ENCODE results near the gene DNAJC4. TPM values are rescaled to one million over a fixed set of nuclear protein-coding genes. Genes with fewer than 3 reads are reported as not detected.

The DNAJC4 gene
- total RNA-seq, 6 experiments from 2014 or later, result 14.6 to 27.6 (median 21.4) TPM

- TF ChIP-seq POLR2A (IDR thresholded peaks at IDR 0.05) (peak; percentile 50), CTCF (IDR thresholded peaks at IDR 0.05) (peak in 1 of 4 donors; percentile 21)
- peak overlapping the region; percentile 81 to 94 (median 92) for H3K4me3 ChIP-seq
- no peaks in the 10 kb centered on the region for H3K36me3 ChIP-seq
- H3K9me3 ChIP-seq, result no peaks in the 10 kb centered on the region
- H3K27ac ChIP-seq, result peak overlapping the region; percentile 91 to 92 (median 91)
- H3K4me1 ChIP-seq, result peaks cover 0 to 34% (median 17%) of the 10 kb centered on the region in 4 donors
- peak; percentile 97 to 99 (median 98) for DNase-seq
- no peaks in the 10 kb centered on the region for H3K27me3 ChIP-seq
- WGBS (ENCODE audit: insufficient coverage, low coverage, low lambda C conversion rate, missing lambda C conversion rate), result 0% methylated on average over 5 of the region's 58 CpGs
- peak; percentile 78 to 87 (median 82) for ATAC-seq
- intact Hi-C loops (cut with DNase I), result no loop called here
Measured at GRCh38 chr11:64269540-64270220, 39.3 kb downstream of the DNAJC4 start.

DNA sequence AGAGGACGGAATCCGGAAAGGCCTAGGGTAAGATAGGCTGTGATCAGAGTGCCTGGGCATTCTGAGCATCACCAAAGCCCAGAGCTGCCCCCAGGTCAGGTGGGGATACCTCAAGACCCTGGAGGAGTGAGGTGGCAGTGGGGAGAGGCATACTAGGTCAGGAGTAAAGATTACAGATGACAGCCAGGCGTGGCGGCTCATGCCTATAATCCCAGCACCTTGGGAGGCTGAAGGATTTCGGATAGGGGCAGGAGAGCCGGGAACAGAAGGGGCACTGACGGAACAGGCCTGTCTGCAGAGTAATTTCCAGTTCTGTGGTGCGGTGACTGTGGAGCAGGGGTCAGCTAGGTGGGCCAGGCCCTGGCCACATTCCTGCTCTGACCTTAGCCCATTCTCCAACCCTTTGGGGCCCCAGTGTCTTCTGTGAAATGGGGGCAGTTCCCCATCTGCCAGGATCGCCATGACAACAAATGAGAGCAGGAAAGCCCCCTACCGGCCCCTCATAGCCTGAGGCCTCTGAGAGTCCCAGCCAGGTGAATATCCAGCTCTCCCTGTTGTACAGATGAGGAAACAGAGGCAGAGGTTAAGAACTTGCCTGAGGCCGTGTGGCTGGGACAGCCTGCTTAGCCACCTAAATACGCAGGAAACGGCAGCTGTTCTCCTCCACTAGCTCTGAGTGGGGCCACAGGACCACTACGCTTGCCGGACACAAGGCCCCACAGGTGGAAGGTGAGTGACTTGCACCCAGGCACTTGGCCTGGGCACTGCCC lies 44.9 kb downstream of the DNAJC4 start:
- ATAC-seq, result no peak
- intact Hi-C loops (cut with DNase I), result no loop called here
- DNase-seq, result no peak
- Histone ChIP-seq H3K4me3 (no peak overlapping the region), H3K27me3 (no peaks in the 10 kb centered on the region), H3K4me1 (peaks cover 0 to 23% (median 10%) of the 10 kb centered on the region in 4 donors), H3K27ac (no peak overlapping the region), H3K36me3 (peaks cover 0 to 14% (median 2%) of the 10 kb centered on the region in 4 donors), H3K9me3 (no peaks in the 10 kb centered on the region)
- WGBS (ENCODE audit: insufficient coverage, low coverage, low lambda C conversion rate, missing lambda C conversion rate), result 93% methylated on average over 5 of the region's 15 CpGs
- TF ChIP-seq POLR2A (IDR thresholded peaks at IDR 0.05), result no peak
- TF ChIP-seq CTCF (IDR thresholded peaks at IDR 0.05), result no peak

- intact Hi-C loops (cut with DNase I), result no loop called here
- Histone ChIP-seq H3K9me3 (no peaks in the 10 kb centered on the region), H3K4me1 (peaks cover 0 to 23% (median 10%) of the 10 kb centered on the region in 4 donors), H3K36me3 (peaks cover 0 to 14% (median 2%) of the 10 kb centered on the region in 4 donors), H3K27me3 (no peaks in the 10 kb centered on the region), H3K4me3 (no peak overlapping the region), H3K27ac (no peak overlapping the region)
- TF ChIP-seq POLR2A (IDR thresholded peaks at IDR 0.05), result no peak
- no peak for TF ChIP-seq CTCF (IDR thresholded peaks at IDR 0.05)
- no peak for DNase-seq
- 75% methylated on average over 1 of the region's 2 CpGs for WGBS (ENCODE audit: insufficient coverage, low coverage, low lambda C conversion rate, missing lambda C conversion rate)
- no peak for ATAC-seq
Measured at GRCh38 chr11:64275841-64276240, 45.5 kb downstream of the DNAJC4 start.

- Histone ChIP-seq H3K27ac (no peak overlapping the region), H3K4me1 (peaks cover 0 to 20% (median 9%) of the 10 kb centered on the region in 4 donors), H3K9me3 (no peaks in the 10 kb centered on the region), H3K27me3 (no peaks in the 10 kb centered on the region), H3K36me3 (peaks cover 0 to 14% (median 2%) of the 10 kb centered on the region in 4 donors), H3K4me3 (no peak overlapping the region)
- TF ChIP-seq POLR2A (IDR thresholded peaks at IDR 0.05) (no peak), CTCF (IDR thresholded peaks at IDR 0.05) (no peak)
- ATAC-seq, result no peak
- DNase-seq, result peak in 1 of 3 donors; percentile 53
- 100% methylated on average over 1 of the region's 17 CpGs for WGBS (ENCODE audit: insufficient coverage, low coverage, low lambda C conversion rate, missing lambda C conversion rate)
- intact Hi-C loops (cut with DNase I), result no loop called here
Measured at GRCh38 chr11:64276653-64277431, 46.5 kb downstream of the DNAJC4 start.
